ENCODE results near the gene GREM2. TPM values are rescaled to one million over a fixed set of nuclear protein-coding genes. Genes with fewer than 3 reads are reported as not detected.

The GREM2 gene
- polyA plus RNA-seq, 4 donors, result 0.61 to 1.0 (median 0.75) TPM

DNA sequence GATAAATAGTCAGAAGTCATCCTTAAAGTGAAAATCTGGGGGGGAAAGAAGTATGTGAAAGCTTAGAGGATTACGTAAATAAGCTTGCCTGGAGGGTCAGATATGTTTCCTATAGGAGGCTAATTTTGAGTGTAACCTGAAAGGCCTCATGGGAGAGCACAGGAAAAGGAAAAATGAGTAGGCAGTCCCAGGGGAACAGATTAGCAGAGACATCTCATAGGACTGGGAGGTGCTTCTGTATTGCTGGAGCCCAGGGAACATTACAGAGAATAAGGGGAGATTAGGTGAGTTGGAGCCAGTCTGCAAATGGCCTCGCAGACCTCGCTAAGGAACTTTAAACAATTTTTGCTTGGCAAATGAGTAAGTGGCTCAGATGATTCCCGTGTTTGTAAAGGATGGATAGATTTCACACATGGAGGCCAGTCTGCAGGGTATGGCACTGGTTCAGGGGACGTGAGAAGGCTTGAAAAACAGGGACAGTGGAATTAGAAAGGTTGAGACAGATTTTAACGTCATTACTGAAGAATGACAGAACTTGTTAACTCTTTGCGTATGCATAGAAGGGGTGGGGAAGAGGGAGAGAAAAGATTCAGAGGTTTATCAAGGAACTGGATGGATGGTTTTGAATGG lies 149.1 kb downstream of the GREM2 start:
- DNase-seq (ENCODE audit: low read depth in 4 of 4, low spot score in 2 of 4), result no peak

DNA sequence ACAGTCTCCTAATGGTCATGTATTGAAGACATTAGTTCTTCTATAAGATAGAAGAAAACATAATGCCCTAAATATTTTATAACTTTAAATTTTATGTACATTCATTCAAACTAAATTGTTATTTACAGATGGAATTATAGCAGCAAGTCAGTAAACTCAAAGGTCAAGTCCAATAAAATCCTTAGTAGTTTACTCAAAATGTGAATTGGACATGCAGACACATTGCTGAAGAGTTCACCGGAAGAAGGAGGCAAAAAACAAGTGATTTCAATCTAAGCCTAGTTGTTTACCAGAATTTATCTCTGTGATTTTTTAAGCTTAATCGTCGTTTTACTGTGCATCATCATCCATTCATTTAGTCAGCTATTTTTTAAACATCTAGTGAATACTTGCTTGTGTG lies 149.7 kb downstream of the GREM2 start:
- DNase-seq (ENCODE audit: low read depth in 4 of 4, low spot score in 2 of 4), result no peak

DNA sequence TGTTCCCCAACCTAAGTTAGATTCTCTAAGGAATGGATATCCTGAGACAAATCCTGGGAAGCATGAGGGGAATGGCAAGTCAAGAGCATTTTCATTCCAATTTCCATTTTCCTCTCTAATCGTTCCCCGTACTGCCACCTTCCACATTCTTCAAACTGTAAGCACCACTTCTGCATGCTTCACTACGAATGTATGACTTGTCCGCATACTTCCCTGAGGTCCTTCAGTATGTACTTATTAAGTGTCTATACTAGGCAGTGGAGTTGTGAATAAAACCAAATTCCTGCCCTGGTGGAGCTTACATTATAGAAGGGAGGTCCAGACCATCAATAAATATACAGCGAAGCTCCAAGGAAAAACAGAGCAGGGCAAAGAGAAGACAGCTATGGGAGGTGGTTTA lies 154.8 kb downstream of the GREM2 start:
- DNase-seq (ENCODE audit: low read depth in 4 of 4, low spot score in 2 of 4), result no peak

DNA sequence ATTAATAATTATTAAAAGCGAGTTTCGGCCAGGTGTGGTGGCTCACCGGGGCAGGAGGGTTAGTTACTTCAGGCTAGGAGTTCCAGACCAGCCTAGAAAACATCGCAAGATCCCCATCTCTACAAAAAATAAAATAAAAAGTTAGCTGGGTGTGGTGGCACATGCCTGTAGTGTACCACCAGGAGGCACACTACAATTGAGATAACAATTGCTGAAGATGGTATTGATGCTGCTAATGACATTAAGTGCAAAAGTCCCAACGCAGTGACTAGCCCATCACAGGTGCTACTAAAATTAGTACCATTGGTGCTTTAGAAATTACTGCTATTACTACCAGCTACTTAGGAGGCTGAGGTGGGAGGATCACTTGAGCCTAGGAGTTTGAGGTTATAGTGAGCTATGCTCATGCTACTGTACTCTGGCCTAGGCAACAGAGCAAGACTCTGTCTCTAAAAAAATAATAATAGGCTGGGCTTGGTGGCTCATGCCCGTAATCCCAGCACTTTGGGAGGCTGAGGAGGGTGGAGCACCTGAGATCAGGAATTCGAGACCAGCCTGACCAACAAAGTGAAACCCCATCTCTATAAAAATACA lies 156.6 kb downstream of the GREM2 start:
- no peak for DNase-seq (ENCODE audit: low read depth in 4 of 4, low spot score in 2 of 4)

DNA sequence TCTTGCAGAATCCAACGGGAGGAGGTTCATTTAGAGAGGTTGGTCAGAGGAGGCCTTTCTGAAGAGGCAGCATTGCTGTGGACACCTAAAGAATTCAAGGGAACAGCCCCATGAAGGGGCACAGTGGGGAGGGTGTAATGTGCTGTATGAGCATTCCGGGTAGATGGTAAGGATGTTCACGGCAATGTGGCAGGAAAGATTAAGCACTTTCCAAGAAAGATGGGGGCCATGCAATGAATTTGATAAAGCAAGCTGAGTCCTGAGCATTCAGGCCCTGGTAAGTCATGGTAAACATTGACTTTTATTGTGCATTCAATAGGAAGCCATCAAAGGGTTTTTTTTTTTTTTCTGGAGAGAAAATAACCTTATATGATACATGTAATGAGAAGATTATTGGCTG lies 166.6 kb downstream of the GREM2 start:
- DNase-seq (ENCODE audit: low read depth in 4 of 4, low spot score in 2 of 4), result no peak

DNA sequence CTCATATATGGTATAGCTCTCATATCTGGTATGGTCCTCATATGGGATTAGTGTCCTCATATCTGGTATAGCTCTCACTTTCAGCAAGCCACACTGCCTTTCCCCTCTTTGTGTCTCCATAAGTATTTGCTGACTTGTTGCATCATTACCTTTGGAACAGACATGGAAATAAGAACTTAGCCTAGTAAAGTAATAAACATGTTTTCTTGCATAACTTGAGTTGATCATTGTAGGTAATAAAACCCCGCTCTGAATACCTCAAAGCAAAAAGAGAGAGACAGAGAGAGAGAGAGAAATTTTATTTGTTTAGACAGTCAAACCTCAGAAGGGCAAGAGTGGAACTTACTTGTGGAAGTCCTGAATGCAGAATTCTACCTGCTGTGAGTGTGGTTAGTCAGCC lies 170.3 kb downstream of the GREM2 start:
- DNase-seq (ENCODE audit: low read depth in 4 of 4, low spot score in 2 of 4), result no peak
